Right cardiac atrium (tissue), 5 donors: Measurements from ENCODE around the gene MGAT1. TPM values are rescaled to one million over a fixed set of nuclear protein-coding genes. Genes with fewer than 3 reads are reported as not detected.

Experiments used
- ATAC-seq, 2 donors: fragments of 200-7000 bp; cut with Tn5 transposase; one replicate each; pipeline versions ENCODE4 v1.8.0 to v1.9.1; 2020; ENCODE audit warnings: moderate library complexity in 2 of 2, mild to moderate bottlenecking in 1 of 2
- DNase-seq, 3 donors: peaks; one replicate each; pipeline ENCODE4 v3.0.0-alpha.2; 2020
- H3K27ac ChIP-seq: one replicate; pipeline ENCODE4 v1.5.1; 2013; ENCODE audit warnings: mild to moderate bottlenecking, low read length, control low read depth, moderate library complexity
- H3K27me3 ChIP-seq: one replicate; pipeline ENCODE4 v1.6.1; 2013; ENCODE audit not compliant: control insufficient read depth, insufficient read depth
- H3K4me1 ChIP-seq: one replicate; pipeline ENCODE4 v1.6.1; 2013; ENCODE audit warnings: low read length; ENCODE audit not compliant: control insufficient read depth, insufficient read depth
- H3K4me3 ChIP-seq: one replicate; pipeline ENCODE4 v1.5.1; 2013; ENCODE audit warnings: low read length, control low read depth
- H3K9me3 ChIP-seq: one replicate; pipeline ENCODE4 v1.6.1; 2013; ENCODE audit warnings: low read length; ENCODE audit not compliant: control insufficient read depth
- WGBS: extraction: QIAGEN DNeasy Blood & Tissue Kit; methylation state at CpG from one replicate; pipeline ENCODE4 v1.1.7; 2013; 5-methylcytosine and 5-hydroxymethylcytosine counted together
- intact Hi-C, 4 donors: fragments of 100-400 bp; cut with DNase I; formaldehyde crosslinking; loops; one replicate each; pipeline versions ENCODE4 v1.11.0 to v1.14.0; 2022 to 2023
- polyA plus RNA-seq: library from polyadenylated mRNA; stranded (reverse); fragments of 200-250 nt; gene quantifications from one replicate; pipeline ENCODE4 v1.2.3, GENCODE V29; 2013
- total RNA-seq, 4 donors: library from RNA; stranded (reverse); fragmentation: NEBNext Ultra II Directional; extraction: Animal tissue kit (Norgen Biotek cat#: 25700); gene quantifications; one replicate each; pipeline ENCODE4 v1.2.1, GENCODE V29; 2021
- donor health status: healthy with polysubstance abuse.
- donor health status: DM: no; HTN: yes; CAD: no.
- donor health status: DM: no; HTN: no; CAD: no.
- donor health status: DM: no; HTN: yes; CAD: no; lungs with severe emphysema.
- donor health status: DM: yes; HTN: yes; CAD: no.

MGAT1 gene
- total and polyA plus RNA-seq, 5 donors, result 74.3 to 119 (median 87.6) TPM

DNA sequence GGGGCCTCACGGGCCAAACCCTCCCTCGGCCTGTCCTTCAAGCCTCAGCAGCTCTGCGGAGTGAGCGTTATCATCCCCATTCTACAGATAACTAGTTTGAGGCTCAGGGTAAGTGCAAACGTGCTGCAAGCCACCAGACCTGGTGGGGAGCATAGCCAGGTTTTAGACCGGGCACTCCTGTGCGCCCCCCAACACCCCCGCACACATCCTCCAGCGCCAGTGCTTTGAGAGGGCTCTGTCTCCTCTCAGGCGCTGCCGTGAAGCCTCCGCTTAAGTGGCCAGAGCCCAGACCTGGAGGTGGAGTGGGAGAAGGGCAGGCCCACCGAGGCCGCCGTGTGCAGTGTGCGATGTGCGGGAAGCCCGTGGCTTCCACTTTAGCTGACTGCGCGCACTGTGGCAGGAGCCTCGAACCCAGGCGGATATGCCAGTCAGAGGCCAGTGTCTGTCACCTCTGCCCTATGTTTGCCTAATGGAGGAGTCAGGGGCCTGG is 1.6 kb upstream of the MGAT1 start:
- H3K9me3 ChIP-seq, result no peaks in the 10 kb centered on the region
- WGBS, result 77% methylated on average over 22 of the region's 22 CpGs
- no peak overlapping the region for H3K4me3 ChIP-seq
- H3K4me1 ChIP-seq, result peaks cover 38% of the 10 kb centered on the region
- intact Hi-C loops, result loop anchor here in 2 of 4 donors (10.0 kb wide), 2 partner anchors 51 to 61 kb away; partner anchors contain the start of gene ZFP62 (in 1 of the 2)
- H3K27ac ChIP-seq, result peak overlapping the region; percentile 13
- DNase-seq, result peak in 1 of 3 donors; percentile 68
- H3K27me3 ChIP-seq, result no peaks in the 10 kb centered on the region
- no peak for ATAC-seq

DNA sequence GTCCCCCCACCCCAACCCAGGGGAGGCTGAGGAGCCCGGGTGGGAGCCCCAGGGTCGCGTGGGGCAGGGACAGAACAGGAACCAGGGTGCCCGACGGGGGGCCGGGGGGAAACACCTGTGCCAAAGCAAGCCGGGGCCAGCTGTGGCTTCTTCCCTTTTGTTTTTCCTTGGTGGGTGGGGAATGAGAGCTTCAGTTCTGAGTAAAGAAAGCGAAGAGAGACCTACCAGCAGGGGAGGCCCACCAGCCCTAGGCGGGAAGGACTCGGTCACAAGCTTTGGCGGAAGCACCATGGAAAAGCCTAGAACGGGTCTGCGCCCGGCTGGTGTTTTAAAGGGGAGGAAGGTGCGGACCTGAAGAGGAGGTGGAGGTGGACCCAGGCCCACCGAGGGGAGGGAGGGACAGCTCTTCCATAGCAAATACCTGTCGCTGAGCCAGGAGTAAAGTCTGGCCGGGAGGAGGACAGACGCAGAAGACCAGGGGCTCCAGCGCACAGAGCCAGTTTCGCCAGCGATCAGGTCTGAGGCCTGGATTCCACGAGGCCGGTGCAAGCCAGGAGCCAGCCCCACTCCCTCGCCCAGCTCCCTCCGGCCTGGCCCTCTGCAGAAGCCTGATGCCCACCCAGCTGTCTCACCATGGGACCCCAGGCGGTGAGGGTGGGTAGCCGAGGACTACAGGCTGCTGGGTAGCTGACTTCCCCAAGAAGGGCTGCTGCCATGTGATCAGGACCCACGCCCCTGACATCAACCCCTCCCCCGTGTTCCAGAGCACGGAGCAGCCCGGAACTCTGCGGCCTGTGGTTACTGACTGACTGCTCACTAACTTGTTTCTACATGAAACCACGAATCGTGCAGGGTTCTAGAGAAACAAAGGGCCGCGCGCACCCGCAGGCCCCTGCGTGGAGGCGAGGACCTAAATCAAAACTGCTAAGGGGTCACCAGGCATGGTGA is 849 bp upstream of the MGAT1 start:
- H3K9me3 ChIP-seq, result no peaks in the 10 kb centered on the region
- ATAC-seq (peak; percentile 42 to 53), DNase-seq (peak; percentile 74 to 91 (median 90))
- H3K4me1 ChIP-seq, result peaks cover 37% of the 10 kb centered on the region
- intact Hi-C loops, result loop anchor here in 2 of 4 donors (10.0 kb wide), 2 partner anchors 51 to 61 kb away; partner anchors contain the start of gene ZFP62 (in 1 of the 2)
- H3K27ac ChIP-seq, result peak overlapping the region; percentile 65
- peak overlapping the region; percentile 72 for H3K4me3 ChIP-seq
- 40% methylated on average over 41 of the region's 41 CpGs for WGBS
- no peaks in the 10 kb centered on the region for H3K27me3 ChIP-seq

GRCh38 chr5:180801596-180802324 is 846 bp downstream of the MGAT1 start:
- intact Hi-C loops, result loop anchor here in 2 of 4 donors (10.0 kb wide), 2 partner anchors 53 to 63 kb away; partner anchors contain the start of gene ZFP62 (in 1 of the 2)
- WGBS, result 8% methylated on average over 15 of the region's 15 CpGs
- ATAC-seq (peak; percentile 1 to 8), DNase-seq (no peak)
- H3K4me1 ChIP-seq, result peaks cover 40% of the 10 kb centered on the region
- peak overlapping the region; percentile 72 for H3K4me3 ChIP-seq
- H3K27me3 ChIP-seq, result no peaks in the 10 kb centered on the region
- peak overlapping the region; percentile 75 for H3K27ac ChIP-seq
- H3K9me3 ChIP-seq, result no peaks in the 10 kb centered on the region

DNA sequence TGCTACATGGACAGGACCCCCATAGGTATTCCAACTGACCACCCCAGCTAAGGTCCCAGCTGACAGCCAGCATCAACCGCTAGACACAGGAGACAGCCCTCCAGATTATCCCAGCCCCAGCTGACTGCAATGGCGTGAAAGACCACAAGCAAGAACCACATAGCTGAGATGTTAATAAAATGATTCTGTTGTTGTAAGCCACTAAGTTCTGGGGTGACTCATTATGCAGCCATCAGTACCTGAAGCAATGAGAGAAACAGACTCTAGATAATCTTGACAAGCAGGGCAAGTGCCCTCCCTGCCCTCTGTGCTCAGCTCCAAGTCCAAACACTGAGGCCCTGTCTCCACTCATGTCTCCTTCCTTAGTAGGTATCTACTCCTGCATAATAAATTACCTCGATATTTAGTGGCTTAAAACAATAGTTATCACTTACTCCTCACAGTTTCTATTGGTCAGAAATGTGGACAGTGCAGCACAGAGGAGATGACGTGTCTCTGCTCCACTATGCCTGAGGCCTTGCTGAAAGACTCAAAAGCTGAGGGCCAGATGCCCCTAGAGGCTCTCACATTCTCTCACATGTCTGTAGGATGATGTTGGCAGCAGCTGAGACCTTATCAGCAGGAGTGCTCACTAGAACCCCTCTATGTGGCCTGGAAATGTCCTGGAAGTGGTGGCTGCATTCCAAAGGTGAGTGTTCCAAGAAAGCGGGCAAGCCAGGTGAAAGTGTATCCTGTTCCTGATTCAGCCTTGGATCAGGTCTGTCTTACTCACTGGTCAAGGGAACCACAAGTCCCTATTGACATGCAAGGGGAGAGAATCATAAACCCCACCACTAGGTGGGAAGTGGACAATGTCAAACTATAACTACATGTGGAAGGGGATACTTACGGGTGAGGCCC is 2.5 kb downstream of the MGAT1 start:
- Histone ChIP-seq H3K27ac (peak overlapping the region; percentile 23), H3K4me3 (peak overlapping the region; percentile 72), H3K4me1 (peaks cover 40% of the 10 kb centered on the region), H3K9me3 (no peaks in the 10 kb centered on the region), H3K27me3 (no peaks in the 10 kb centered on the region)
- no peak for DNase-seq
- WGBS, result 48% methylated on average over 6 of the region's 6 CpGs
- intact Hi-C loops, result loop anchor here in 3 of 4 donors (10.0 kb wide), 3 partner anchors 45 to 65 kb away; partner anchors contain the start of gene ZFP62 (in 1 of the 3)
- ATAC-seq, result no peak

GRCh38 chr5:180799194-180799593 is 3.4 kb downstream of the MGAT1 start:
- intact Hi-C loops, result loop anchor here in 1 of 4 donors (10.0 kb wide), 1 partner anchor 46 kb away; no protein-coding TSS in a partner anchor
- no peak overlapping the region for H3K4me3 ChIP-seq
- WGBS, result 64% methylated on average over 4 of the region's 4 CpGs
- no peaks in the 10 kb centered on the region for H3K9me3 ChIP-seq
- no peaks in the 10 kb centered on the region for H3K27me3 ChIP-seq
- no peak for ATAC-seq
- no peak overlapping the region for H3K27ac ChIP-seq
- DNase-seq, result no peak
- H3K4me1 ChIP-seq, result peaks cover 40% of the 10 kb centered on the region

- H3K27me3 ChIP-seq, result no peaks in the 10 kb centered on the region
- WGBS, result 72% methylated on average over 11 of the region's 11 CpGs
- ATAC-seq (no peak), DNase-seq (no peak)
- intact Hi-C loops, result loop anchor here in 1 of 4 donors (10.0 kb wide), 1 partner anchor 47 kb away; no protein-coding TSS in a partner anchor
- no peak overlapping the region for H3K4me3 ChIP-seq
- H3K9me3 ChIP-seq, result no peaks in the 10 kb centered on the region
- peaks cover 40% of the 10 kb centered on the region for H3K4me1 ChIP-seq
- no peak overlapping the region for H3K27ac ChIP-seq
Observed at GRCh38 chr5:180798193-180798592, 4.4 kb downstream of the MGAT1 start.

- no peaks in the 10 kb centered on the region for H3K9me3 ChIP-seq
- H3K27me3 ChIP-seq, result no peaks in the 10 kb centered on the region
- H3K4me3 ChIP-seq, result no peak overlapping the region
- H3K4me1 ChIP-seq, result peaks cover 40% of the 10 kb centered on the region
- ATAC-seq (no peak), DNase-seq (no peak)
- 67% methylated on average over 10 of the region's 10 CpGs for WGBS
- intact Hi-C loops, result loop anchor here in 1 of 4 donors (10.0 kb wide), 1 partner anchor 47 kb away; no protein-coding TSS in a partner anchor
- no peak overlapping the region for H3K27ac ChIP-seq
Observed at GRCh38 chr5:180797256-180798192, 5.1 kb downstream of the MGAT1 start.

GRCh38 chr5:180795771-180796313 is 6.8 kb downstream of the MGAT1 start:
- Histone ChIP-seq H3K4me1 (peaks cover 35% of the 10 kb centered on the region), H3K4me3 (no peak overlapping the region), H3K27ac (no peak overlapping the region), H3K27me3 (no peaks in the 10 kb centered on the region), H3K9me3 (no peaks in the 10 kb centered on the region)
- ATAC-seq (no peak), DNase-seq (no peak)
- 58% methylated on average over 4 of the region's 4 CpGs for WGBS
- intact Hi-C loops, result loop anchor here in 1 of 4 donors (10.0 kb wide), 1 partner anchor 49 kb away; no protein-coding TSS in a partner anchor

DNA sequence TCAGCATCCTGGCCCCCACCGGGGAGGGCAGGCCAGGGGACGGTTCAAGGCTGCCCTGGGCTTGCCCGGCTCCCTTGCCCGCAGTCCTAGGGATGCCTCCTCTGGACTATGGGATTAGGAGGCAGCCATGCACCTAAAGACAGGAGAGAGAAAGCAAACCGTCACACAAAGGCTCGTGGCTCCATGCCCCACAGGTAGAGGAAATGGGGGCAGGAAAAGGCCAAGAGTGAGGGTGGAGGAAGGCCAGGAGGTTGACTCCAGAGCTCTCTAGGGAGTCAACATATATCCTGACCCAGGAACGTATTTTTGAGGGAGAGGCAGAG is 9.7 kb downstream of the MGAT1 start:
- Histone ChIP-seq H3K27ac (no peak overlapping the region), H3K27me3 (no peaks in the 10 kb centered on the region), H3K4me3 (no peak overlapping the region), H3K9me3 (no peaks in the 10 kb centered on the region), H3K4me1 (peaks cover 11% of the 10 kb centered on the region)
- 75% methylated on average over 7 of the region's 7 CpGs for WGBS
- intact Hi-C loops, result loop anchor here in 1 of 4 donors (10.0 kb wide), 1 partner anchor 52 kb away; no protein-coding TSS in a partner anchor
- DNase-seq (no peak), ATAC-seq (peak in 1 of 2 donors; percentile 23)
